GM12873 (cell line): ENCODE results near the gene DIP2A.

Experiments used
- TF ChIP-seq, protein P1 (sequence below): IDR thresholded peaks from 2 replicates; pipeline ENCODE4 v1.5.1; 2012; ENCODE audit warnings: low read depth, mild to moderate bottlenecking, moderate library complexity, low read length, control low read depth; ENCODE audit not compliant: insufficient read depth; ENCODE audit errors: missing control alignments

The DIP2A gene

DNA sequence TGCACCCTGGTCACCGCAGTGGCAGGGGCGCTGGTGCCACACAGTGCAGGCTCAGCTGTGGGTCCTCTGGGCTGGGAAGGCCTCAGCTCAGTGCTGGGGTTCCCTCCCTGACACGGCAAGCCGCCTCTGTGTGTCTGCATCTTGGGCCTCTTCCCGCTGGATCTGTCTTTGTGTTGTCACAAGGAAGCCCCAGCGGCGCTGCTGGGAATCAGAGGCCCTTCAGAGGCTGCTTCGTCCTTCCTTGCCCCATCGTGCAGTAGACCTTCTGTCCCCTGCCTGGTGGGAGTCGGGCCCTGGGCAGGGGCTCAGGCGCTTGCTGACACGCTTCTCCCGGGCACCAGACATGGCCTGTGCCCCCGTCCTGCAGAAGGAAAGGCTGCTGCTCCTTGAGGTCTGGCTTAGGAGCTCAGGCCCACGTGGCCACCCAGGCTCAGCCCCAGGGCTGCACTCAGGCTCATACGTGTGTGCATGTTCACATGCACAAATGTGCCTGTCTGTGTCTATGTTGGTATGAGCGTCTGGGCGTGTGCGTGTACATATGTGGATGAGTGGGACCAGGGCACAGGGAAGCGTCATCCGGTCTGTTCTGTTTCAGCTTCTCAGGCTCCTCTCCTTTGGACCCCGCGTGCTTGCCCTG, 24.3 kb upstream of the DIP2A start:
- TF ChIP-seq, protein P1, sequence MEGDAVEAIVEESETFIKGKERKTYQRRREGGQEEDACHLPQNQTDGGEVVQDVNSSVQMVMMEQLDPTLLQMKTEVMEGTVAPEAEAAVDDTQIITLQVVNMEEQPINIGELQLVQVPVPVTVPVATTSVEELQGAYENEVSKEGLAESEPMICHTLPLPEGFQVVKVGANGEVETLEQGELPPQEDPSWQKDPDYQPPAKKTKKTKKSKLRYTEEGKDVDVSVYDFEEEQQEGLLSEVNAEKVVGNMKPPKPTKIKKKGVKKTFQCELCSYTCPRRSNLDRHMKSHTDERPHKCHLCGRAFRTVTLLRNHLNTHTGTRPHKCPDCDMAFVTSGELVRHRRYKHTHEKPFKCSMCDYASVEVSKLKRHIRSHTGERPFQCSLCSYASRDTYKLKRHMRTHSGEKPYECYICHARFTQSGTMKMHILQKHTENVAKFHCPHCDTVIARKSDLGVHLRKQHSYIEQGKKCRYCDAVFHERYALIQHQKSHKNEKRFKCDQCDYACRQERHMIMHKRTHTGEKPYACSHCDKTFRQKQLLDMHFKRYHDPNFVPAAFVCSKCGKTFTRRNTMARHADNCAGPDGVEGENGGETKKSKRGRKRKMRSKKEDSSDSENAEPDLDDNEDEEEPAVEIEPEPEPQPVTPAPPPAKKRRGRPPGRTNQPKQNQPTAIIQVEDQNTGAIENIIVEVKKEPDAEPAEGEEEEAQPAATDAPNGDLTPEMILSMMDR, result no peak

DNA sequence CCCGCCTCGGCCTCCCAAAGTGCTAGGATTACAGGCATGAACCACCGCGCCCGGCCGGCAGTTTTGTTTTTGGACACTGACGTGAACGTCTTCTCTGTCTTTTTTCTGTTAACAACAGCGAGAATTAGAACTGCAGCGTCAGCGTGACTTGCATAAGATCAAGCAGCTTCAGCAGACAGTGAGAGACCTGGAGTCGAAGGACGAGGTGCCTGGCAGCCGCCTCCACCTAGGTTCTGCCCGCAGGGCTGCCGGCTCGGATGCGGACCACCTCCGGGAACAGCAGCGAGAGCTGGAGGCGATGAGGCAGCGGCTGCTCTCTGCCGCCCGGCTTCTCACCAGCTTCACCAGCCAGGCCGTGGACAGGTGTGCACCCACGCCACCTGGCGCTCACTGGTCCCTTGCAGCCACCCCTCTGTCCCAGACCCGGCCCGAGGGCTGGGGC, 22.9 kb upstream of the DIP2A start:
- TF ChIP-seq, protein P1, result no peak

DNA sequence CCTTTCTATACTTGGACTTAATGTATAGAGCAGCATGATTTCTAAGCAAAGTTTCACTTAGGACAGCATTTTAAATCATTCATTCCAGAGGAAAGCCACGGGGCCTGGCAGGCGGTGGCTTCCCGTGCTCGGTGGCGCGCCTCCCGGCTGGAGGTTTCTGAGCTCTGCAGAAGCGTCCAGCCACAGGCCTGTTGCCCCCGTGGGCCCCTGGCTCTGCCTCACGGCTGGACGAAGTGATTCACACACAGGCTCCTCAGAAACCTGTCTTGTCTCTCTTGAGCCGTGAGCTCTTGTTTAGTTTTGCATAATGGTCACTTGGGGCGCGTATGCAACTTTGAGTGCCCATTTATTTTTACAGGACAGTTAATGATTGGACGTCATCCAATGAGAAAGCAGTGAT, 22.1 kb upstream of the DIP2A start:
- TF ChIP-seq, protein P1, result no peak

DNA sequence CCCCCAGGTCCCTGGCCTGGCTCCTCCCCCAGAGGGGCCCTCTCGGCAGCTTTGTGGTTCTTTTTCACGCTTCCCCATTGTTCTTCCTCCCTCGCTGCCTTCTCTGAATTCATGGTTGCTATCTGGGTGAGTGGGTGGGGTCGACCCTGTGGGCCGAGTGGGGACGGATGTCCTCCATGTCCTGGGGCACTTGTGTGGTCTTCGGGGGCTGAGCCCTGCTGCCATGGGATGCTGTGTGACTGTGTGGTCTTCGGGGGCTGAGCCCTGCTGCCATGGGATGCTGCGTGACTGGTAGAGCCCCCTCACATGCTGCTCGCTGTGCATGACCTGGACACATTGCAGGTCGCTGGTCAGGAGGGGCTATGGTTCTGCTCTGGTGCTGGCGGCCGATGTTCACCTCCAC, 21.6 kb upstream of the DIP2A start:
- TF ChIP-seq, protein P1, result no peak

DNA sequence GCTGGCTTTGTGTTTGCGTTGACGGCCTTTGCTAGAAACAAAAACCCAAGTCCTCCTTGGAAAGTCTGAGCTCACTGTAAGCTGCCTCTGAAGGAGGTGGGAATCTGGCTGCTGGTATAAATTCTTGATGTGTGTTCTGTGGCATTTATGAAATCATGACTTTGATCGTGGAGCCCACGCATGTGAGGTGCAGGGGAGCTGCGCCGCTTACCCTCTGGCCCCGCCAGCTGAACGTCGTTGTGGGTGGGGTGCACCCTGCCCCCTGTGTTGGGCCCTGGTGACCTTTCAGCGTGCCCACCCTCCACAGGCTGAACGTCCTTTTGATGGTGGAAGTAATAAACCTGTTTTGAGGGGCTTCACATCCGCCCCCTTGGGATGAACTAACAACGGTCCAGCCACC, 21.2 kb upstream of the DIP2A start:
- TF ChIP-seq, protein P1, result no peak

DNA sequence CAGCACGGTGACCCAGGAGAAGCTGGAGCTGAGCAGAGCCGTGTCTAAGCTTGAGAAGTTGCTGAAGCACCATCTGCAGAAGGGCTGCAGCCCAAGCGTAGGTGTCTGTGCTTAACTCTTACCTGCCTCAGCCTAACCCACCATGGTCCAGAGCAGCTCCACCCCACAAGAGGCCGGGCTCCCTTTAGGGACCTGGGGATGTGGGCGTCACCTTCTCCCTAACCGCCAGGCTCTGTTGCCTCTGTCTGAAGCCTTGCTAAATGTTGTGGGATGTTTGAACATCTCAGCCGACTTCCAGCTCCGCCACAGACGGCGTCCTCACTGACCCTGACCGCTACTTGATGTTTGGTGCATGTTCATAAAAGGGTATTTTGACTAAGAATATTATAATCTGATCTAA, 20.4 kb upstream of the DIP2A start:
- TF ChIP-seq, protein P1, result no peak

DNA sequence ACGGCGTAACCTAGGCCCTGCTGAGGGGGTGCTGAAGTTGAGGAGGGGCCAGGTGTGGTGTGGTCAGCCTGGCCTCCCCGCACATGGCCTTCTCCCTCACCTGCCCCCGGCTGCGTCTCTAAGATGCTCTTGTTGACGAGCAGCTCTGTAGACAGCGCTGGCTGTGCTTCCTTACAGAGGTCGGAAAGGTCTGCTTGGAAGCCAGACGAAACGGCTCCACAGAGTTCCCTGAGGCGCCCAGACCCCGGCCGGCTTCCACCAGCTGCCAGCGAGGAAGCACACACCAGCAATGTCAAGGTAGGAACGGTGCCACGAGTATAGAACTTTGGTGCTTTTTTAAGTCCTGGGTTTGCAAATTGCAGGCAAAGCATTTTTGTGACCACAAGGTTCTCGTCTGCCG, 18.8 kb upstream of the DIP2A start:
- TF ChIP-seq, protein P1, result no peak
